ENCODE data around the gene CALR. TPM values are rescaled to one million over a fixed set of nuclear protein-coding genes. Genes with fewer than 3 reads are reported as not detected.
A peak's percentile ranks its signal among the peaks of the same experiment; 100 is the strongest.

The CALR gene
- total RNA-seq, 1 experiment from 2014 or later = 547 TPM

DNA sequence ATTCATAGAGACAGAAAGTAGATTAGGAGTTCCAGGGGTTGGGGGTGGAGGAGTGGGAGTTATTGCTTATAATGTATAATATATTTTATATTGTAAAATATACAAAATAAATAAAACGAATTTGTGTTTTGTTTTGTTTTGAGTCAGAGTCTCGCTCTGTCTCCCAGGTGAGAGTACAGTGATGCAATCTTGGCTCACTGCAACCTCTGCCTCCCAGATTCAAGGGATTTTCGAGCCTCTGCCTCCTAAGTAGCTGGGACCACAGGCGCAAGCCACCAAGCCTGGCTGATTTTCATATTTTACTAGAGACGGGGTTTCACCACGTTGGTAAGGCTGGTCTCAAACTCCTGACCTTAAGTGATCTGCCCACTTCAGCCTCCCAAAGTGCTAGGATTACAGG lies 21.1 kb downstream of the CALR start:
- H3K36me3 ChIP-seq (ENCODE audit: insufficient read depth, low read length) = no peaks in the 10 kb centered on the region
- H3K4me2 ChIP-seq (ENCODE audit: low read depth, low read length, poor library complexity, severe bottlenecking) = no peak overlapping the region

DNA sequence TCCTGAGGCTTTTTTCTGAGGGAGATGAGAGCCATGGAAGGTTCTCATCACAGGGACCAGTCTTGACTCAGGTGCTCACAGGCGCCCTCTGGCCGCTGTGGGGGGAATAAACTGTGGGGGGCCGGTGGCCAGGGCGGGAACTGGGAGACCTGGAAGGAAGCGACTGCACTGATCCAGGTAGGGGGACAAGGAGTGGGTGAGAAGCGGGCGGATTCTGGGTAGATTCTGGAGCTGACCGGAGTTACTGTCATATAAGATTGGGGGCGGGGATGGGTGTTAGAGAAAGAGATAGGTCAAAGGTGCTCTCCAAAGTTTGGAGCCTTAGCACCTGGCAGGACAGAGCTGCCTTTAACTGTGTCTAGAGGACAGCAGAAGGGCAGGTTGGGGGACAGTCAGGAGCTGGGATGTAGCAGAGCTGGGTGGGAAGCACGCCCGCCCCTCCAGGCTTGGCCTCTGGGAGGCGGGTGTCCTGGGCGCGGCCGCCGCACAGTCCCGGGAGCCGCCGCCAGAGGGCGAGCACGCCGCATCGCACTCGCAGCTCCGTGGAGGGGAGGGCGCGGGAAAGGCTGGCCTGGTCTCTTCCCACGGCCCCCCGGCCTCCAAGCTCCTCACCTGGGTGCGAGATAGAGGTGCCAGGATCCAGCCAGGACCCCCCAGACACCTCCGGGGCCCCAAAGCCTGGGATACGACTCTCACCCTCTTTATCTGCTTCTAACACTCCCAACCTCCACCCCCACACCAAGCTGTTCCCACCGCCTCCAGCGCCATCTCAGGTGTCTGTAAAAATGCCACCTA lies 26.8 kb downstream of the CALR start:
- H3K79me2 ChIP-seq (ENCODE audit: low read length) = no peaks in the 10 kb centered on the region
- peak overlapping the region; percentile 62 for H3K4me3 ChIP-seq (ENCODE audit: low read length)
- H3K9ac ChIP-seq (ENCODE audit: low read length) = peak overlapping the region; percentile 70
- no peaks in the 10 kb centered on the region for H3K9me3 ChIP-seq (ENCODE audit: low read length)
- no peaks in the 10 kb centered on the region for H3K9me2 ChIP-seq (replicated peaks; ENCODE audit: insufficient read depth, low read length)
- peaks cover 7% of the 10 kb centered on the region for H3K4me1 ChIP-seq (ENCODE audit: low read length)
- H4K20me1 ChIP-seq (ENCODE audit: insufficient read depth, low read depth, low read length) = no peaks in the 10 kb centered on the region
- no peaks in the 10 kb centered on the region for H3K36me3 ChIP-seq (ENCODE audit: insufficient read depth, low read length)
- H3K4me2 ChIP-seq (ENCODE audit: low read depth, low read length, poor library complexity, severe bottlenecking) = peak overlapping the region; percentile 84
- no peaks in the 10 kb centered on the region for H3K27me3 ChIP-seq (ENCODE audit: low read length)
- H3K27ac ChIP-seq (ENCODE audit: low read length) = no peak overlapping the region
- H2AFZ ChIP-seq (ENCODE audit: low read length) = peak overlapping the region; percentile 95
- peak; percentile 90 for DNase-seq

More for the DNA sequence above, 21.1 kb downstream of the CALR start:
- H4K20me1 ChIP-seq (ENCODE audit: insufficient read depth, low read depth, low read length) = no peaks in the 10 kb centered on the region
- H2AFZ ChIP-seq (ENCODE audit: low read length) = no peak overlapping the region
- peaks cover 25% of the 10 kb centered on the region for H3K4me1 ChIP-seq (ENCODE audit: low read length)
- no peak for DNase-seq
- no peak overlapping the region for H3K4me3 ChIP-seq (ENCODE audit: low read length)
- H3K9ac ChIP-seq (ENCODE audit: low read length) = no peak overlapping the region
- H3K9me2 ChIP-seq (replicated peaks; ENCODE audit: insufficient read depth, low read length) = no peaks in the 10 kb centered on the region
- H3K9me3 ChIP-seq (ENCODE audit: low read length) = no peaks in the 10 kb centered on the region
- H3K79me2 ChIP-seq (ENCODE audit: low read length) = peaks cover 31% of the 10 kb centered on the region
- no peak overlapping the region for H3K27ac ChIP-seq (ENCODE audit: low read length)
- H3K27me3 ChIP-seq (ENCODE audit: low read length) = no peaks in the 10 kb centered on the region

GRCh38 chr19:12965812-12966135 lies 27.4 kb downstream of the CALR start:
- Histone ChIP-seq H2AFZ (ENCODE audit: low read length) (peak overlapping the region; percentile 95), H3K79me2 (ENCODE audit: low read length) (no peaks in the 10 kb centered on the region), H3K9me3 (ENCODE audit: low read length) (no peaks in the 10 kb centered on the region), H3K27ac (ENCODE audit: low read length) (no peak overlapping the region), H3K9me2 (replicated peaks; ENCODE audit: insufficient read depth, low read length) (no peaks in the 10 kb centered on the region), H4K20me1 (ENCODE audit: insufficient read depth, low read depth, low read length) (no peaks in the 10 kb centered on the region), H3K36me3 (ENCODE audit: insufficient read depth, low read length) (no peaks in the 10 kb centered on the region), H3K9ac (ENCODE audit: low read length) (peak overlapping the region; percentile 70), H3K4me2 (ENCODE audit: low read depth, low read length, poor library complexity, severe bottlenecking) (peak overlapping the region; percentile 84), H3K4me1 (ENCODE audit: low read length) (peaks cover 7% of the 10 kb centered on the region), H3K27me3 (ENCODE audit: low read length) (no peaks in the 10 kb centered on the region), H3K4me3 (ENCODE audit: low read length) (peak overlapping the region; percentile 62; the same call in 1 of the 2 replicates)
- DNase-seq = no peak

- Histone ChIP-seq H2AFZ (ENCODE audit: low read length) (no peak overlapping the region), H3K27me3 (ENCODE audit: low read length) (no peaks in the 10 kb centered on the region), H3K9me2 (replicated peaks; ENCODE audit: insufficient read depth, low read length) (no peaks in the 10 kb centered on the region), H3K27ac (ENCODE audit: low read length) (no peak overlapping the region), H3K4me2 (ENCODE audit: low read depth, low read length, poor library complexity, severe bottlenecking) (no peak overlapping the region), H3K4me1 (ENCODE audit: low read length) (peaks cover 7% of the 10 kb centered on the region), H3K4me3 (ENCODE audit: low read length) (no peak overlapping the region), H3K79me2 (ENCODE audit: low read length) (no peaks in the 10 kb centered on the region), H3K9ac (ENCODE audit: low read length) (no peak overlapping the region), H3K9me3 (ENCODE audit: low read length) (no peaks in the 10 kb centered on the region), H4K20me1 (ENCODE audit: insufficient read depth, low read depth, low read length) (no peaks in the 10 kb centered on the region), H3K36me3 (ENCODE audit: insufficient read depth, low read length) (no peaks in the 10 kb centered on the region)
- no peak for DNase-seq
Measured at GRCh38 chr19:12967907-12968306, 29.5 kb downstream of the CALR start.

DNA sequence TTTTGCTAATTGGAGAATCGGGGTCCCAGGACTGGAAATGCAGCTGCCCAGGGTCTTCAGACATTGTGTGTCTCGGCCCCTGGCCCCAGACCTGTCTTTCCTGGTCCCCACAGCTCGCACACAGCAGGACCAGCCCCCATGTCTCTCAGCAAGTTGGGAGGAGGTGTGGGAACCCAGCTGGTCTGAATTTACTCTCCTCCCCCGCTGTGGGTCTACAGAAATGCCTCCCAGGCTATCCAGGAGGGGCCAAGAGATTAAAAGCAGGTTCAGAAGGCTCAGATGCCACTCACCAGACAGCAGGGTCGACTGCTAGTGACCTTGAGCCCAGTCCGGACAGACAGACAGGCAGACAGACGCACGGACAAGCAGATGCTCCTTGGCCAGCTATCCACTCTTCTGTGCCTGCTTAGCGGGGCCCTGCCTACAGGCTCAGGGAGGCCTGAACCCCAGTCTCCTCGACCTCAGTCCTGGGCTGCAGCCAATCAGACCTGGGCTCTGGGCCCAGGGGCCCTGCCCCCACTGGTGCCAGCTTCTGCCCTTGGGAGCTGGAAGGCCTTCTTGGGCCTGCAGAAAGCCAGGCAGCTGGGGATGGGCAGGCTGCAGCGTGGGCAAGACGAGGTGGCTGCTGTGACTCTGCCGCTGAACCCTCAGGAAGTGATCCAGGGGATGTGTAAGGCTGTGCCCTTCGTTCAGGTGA lies 31.0 kb downstream of the CALR start, which contains the start of gene DAND5:
DAND5 (plus strand) TSS at position 285 of the 697 bp plus-strand sequence; CDS start at position 370, 85 bp downstream.
- Histone ChIP-seq H3K79me2 (ENCODE audit: low read length) (no peaks in the 10 kb centered on the region), H3K36me3 (ENCODE audit: insufficient read depth, low read length) (no peaks in the 10 kb centered on the region), H3K9me2 (replicated peaks; ENCODE audit: insufficient read depth, low read length) (no peaks in the 10 kb centered on the region), H3K9ac (ENCODE audit: low read length) (no peak within 1 kb of the TSS), H3K4me1 (ENCODE audit: low read length) (peaks cover 7% of the 10 kb centered on the region), H4K20me1 (ENCODE audit: insufficient read depth, low read depth, low read length) (no peaks in the 10 kb centered on the region), H3K9me3 (ENCODE audit: low read length) (no peaks in the 10 kb centered on the region), H3K4me2 (ENCODE audit: low read depth, low read length, poor library complexity, severe bottlenecking) (no peak within 1 kb of the TSS), H3K27ac (ENCODE audit: low read length) (no peak within 1 kb of the TSS), H3K27me3 (ENCODE audit: low read length) (no peaks in the 10 kb centered on the region), H2AFZ (ENCODE audit: low read length) (no peak within 1 kb of the TSS), H3K4me3 (ENCODE audit: low read length) (no peak within 1 kb of the TSS)
- DNase-seq = no peak

DNA sequence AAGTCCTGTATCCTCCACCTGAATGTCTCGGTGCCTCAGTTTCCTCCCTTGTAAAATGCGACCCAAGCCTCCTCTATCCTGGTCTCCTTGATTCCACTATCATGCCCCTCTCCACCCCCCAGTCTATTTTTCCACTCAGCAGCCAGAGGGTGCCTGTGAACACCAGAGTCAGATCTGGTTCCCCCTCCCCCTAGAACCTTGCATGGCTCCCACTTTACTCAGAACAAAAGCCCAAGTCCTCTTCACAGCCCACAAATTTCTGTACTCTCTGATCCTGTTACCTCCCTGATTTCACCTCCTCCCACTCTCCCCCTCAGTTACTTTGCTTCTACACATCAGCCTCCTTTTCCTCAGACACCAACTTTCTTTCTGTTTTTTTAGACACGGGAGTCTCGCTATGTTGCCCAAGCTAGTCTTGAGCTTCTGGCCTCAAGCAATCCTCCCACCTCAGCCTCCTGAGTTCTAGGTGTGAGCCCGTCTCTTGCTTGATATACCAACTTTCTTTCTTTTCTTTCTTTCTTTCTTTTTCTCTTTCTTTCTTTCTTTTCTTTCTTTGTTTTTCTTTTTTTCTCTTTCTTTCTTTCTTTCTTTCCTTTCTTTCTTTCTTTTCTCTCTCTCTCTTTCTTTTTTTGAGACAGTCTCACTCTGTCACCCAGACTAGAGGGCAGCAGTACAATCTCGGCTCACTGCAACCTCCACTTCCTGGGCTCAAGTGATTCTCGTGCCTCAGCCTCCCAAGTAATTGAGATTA lies 31.8 kb downstream of the CALR start:
- H3K9me3 ChIP-seq (ENCODE audit: low read length) = no peaks in the 10 kb centered on the region
- no peaks in the 10 kb centered on the region for H3K9me2 ChIP-seq (replicated peaks; ENCODE audit: insufficient read depth, low read length)
- DNase-seq = no peak
- H3K4me1 ChIP-seq (ENCODE audit: low read length) = peaks cover 4% of the 10 kb centered on the region
- no peak overlapping the region for H3K27ac ChIP-seq (ENCODE audit: low read length)
- no peak overlapping the region for H3K4me3 ChIP-seq (ENCODE audit: low read length)
- H3K27me3 ChIP-seq (ENCODE audit: low read length) = no peaks in the 10 kb centered on the region
- no peak overlapping the region for H3K4me2 ChIP-seq (ENCODE audit: low read depth, low read length, poor library complexity, severe bottlenecking)
- no peak overlapping the region for H3K9ac ChIP-seq (ENCODE audit: low read length)
- no peaks in the 10 kb centered on the region for H3K79me2 ChIP-seq (ENCODE audit: low read length)
- no peaks in the 10 kb centered on the region for H3K36me3 ChIP-seq (ENCODE audit: insufficient read depth, low read length)
- no peak overlapping the region for H2AFZ ChIP-seq (ENCODE audit: low read length)
- no peaks in the 10 kb centered on the region for H4K20me1 ChIP-seq (ENCODE audit: insufficient read depth, low read depth, low read length)

DNA sequence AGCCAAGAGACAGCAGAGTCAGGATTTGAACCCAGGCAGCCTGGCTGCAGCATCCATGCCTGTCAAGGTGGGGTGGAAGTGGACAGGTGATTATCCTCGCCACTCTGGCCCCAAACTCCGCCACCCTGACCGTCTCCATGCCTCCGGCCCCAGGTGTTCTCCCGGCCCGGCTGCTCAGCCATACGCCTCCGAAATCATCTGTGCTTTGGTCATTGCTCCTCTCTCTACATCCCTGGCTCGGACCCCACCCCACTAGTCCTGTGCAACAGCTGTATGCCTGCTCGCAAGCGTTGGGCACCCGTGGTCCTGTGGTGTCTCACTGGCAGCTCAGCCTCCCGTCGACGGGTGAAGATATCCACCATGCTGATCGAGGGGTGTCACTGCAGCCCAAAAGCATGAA lies 34.8 kb downstream of the CALR start:
- DNase-seq = no peak
- H3K9me2 ChIP-seq (replicated peaks; ENCODE audit: insufficient read depth, low read length) = no peaks in the 10 kb centered on the region
- no peak overlapping the region for H3K9ac ChIP-seq (ENCODE audit: low read length)
- no peak overlapping the region for H3K4me2 ChIP-seq (ENCODE audit: low read depth, low read length, poor library complexity, severe bottlenecking)
- no peaks in the 10 kb centered on the region for H3K9me3 ChIP-seq (ENCODE audit: low read length)
- no peaks in the 10 kb centered on the region for H3K27me3 ChIP-seq (ENCODE audit: low read length)
- H3K4me1 ChIP-seq (ENCODE audit: low read length) = no peaks in the 10 kb centered on the region
- no peak overlapping the region for H3K4me3 ChIP-seq (ENCODE audit: low read length)
- H3K27ac ChIP-seq (ENCODE audit: low read length) = no peak overlapping the region
- no peaks in the 10 kb centered on the region for H4K20me1 ChIP-seq (ENCODE audit: insufficient read depth, low read depth, low read length)
- H2AFZ ChIP-seq (ENCODE audit: low read length) = no peak overlapping the region
- H3K79me2 ChIP-seq (ENCODE audit: low read length) = no peaks in the 10 kb centered on the region
- H3K36me3 ChIP-seq (ENCODE audit: insufficient read depth, low read length) = no peaks in the 10 kb centered on the region

All from Karpas-422 (cell line).